GM12878 (cell line): ENCODE results near the gene PELI2. TPM values are rescaled to one million over a fixed set of nuclear protein-coding genes. Genes with fewer than 3 reads are reported as not detected.

ENCODE experiments used
- ETV6 ChIP-seq, 2 experiments: fragments of 450-650 bp in 1 of 2; IDR thresholded peaks in 1 of 2; conservative IDR thresholded peaks in 1 of 2; 2 replicates each; pipeline ENCODE4 v1.6.1; 2014; ENCODE audit warnings: antibody characterized with exemption in 1 of 2, borderline replicate concordance in 1 of 2, low read depth in 1 of 2, mild to moderate bottlenecking in 1 of 2, moderate library complexity in 1 of 2
- NFYB ChIP-seq: IDR thresholded peaks from 2 replicates; pipeline ENCODE4 v1.6.1; 2011; ENCODE audit warnings: low read depth, mild to moderate bottlenecking, low read length, improper control_type of control experiment, moderate library complexity; ENCODE audit not compliant: insufficient read depth
- SUPT20H ChIP-seq: IDR thresholded peaks from 2 replicates; pipeline ENCODE4 v1.6.1; 2011; ENCODE audit warnings: low read depth, mild to moderate bottlenecking, low read length, moderate library complexity, borderline replicate concordance; ENCODE audit not compliant: control insufficient read depth
- TCF12 ChIP-seq: IDR thresholded peaks from 2 replicates; pipeline ENCODE4 v1.6.1; 2011; ENCODE audit warnings: low read depth, mild to moderate bottlenecking, low read length
- polyA plus RNA-seq, 11 experiments: library from polyadenylated mRNA; depleted of rRNA in 4 of 11; unstranded in 6 of 11; stranded (reverse) in 5 of 11; fragments of >200 nt; fragmentation: Nextera tagmentation in 4 of 11; fragmentation: Illumina TruSeq in 1 of 11; extraction: Ambion mirVana in 4 of 11; extraction: Trizol in 1 of 11; gene quantifications; 1 replicate in 1 of 11; 2 replicates in 10 of 11; pipeline versions ENCODE4 v1.2.1 to v1.2.3, GENCODE V29; 2011 to 2016; ENCODE audit warnings: inconsistent platforms in 2 of 11, missing spikeins in 2 of 11, low read depth in 1 of 11
- total RNA-seq, 4 experiments: library from RNA; depleted of rRNA in 3 of 4; stranded (reverse); fragments of >200 nt in 3 of 4; fragmentation: Illumina TruSeq in 1 of 4; extraction: Trizol in 1 of 4; gene quantifications; 2 replicates each; pipeline versions ENCODE4 v1.2.1 to v1.2.3, GENCODE V29; 2013 to 2021
- TF ChIP-seq, protein P1 (sequence below): fragments of 450-650 bp; IDR thresholded peaks from 2 replicates; pipeline ENCODE4 v1.6.1; 2017; ENCODE audit warnings: mild to moderate bottlenecking, moderate library complexity
- TF ChIP-seq, protein P2 (sequence below): fragments of 450-650 bp; IDR thresholded peaks from 2 replicates; pipeline ENCODE4 v1.6.1; 2017; ENCODE audit warnings: mild to moderate bottlenecking, moderate library complexity

PELI2 gene
- total and polyA plus RNA-seq, 10 of the 15 experiments (the other 5 are each of a cell fraction or from before 2014, with no cell fraction given): under 0.01 to 0.10 (median 0.01) TPM; not detected in 3

DNA sequence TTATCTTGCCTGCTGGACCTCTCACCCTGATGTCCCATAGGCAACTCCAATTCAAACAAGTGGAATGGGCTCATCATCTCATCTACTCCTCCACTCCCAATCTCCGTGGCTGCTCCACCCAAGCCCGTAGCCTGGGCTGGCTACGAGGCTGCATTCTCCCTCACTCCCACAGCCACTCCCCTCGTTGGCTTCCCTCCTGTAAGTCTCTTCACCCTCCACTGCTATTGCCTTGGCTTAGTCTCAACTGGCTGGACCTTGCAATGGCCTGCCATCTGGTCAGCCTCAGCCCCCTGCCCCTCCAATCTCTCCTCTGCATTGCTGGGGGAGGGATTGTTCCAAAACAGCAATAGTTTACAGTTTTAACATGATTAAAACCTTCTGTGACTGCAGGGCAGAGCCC is 44.4 kb upstream of the PELI2 start (continued):
- TF ChIP-seq, protein P1, sequence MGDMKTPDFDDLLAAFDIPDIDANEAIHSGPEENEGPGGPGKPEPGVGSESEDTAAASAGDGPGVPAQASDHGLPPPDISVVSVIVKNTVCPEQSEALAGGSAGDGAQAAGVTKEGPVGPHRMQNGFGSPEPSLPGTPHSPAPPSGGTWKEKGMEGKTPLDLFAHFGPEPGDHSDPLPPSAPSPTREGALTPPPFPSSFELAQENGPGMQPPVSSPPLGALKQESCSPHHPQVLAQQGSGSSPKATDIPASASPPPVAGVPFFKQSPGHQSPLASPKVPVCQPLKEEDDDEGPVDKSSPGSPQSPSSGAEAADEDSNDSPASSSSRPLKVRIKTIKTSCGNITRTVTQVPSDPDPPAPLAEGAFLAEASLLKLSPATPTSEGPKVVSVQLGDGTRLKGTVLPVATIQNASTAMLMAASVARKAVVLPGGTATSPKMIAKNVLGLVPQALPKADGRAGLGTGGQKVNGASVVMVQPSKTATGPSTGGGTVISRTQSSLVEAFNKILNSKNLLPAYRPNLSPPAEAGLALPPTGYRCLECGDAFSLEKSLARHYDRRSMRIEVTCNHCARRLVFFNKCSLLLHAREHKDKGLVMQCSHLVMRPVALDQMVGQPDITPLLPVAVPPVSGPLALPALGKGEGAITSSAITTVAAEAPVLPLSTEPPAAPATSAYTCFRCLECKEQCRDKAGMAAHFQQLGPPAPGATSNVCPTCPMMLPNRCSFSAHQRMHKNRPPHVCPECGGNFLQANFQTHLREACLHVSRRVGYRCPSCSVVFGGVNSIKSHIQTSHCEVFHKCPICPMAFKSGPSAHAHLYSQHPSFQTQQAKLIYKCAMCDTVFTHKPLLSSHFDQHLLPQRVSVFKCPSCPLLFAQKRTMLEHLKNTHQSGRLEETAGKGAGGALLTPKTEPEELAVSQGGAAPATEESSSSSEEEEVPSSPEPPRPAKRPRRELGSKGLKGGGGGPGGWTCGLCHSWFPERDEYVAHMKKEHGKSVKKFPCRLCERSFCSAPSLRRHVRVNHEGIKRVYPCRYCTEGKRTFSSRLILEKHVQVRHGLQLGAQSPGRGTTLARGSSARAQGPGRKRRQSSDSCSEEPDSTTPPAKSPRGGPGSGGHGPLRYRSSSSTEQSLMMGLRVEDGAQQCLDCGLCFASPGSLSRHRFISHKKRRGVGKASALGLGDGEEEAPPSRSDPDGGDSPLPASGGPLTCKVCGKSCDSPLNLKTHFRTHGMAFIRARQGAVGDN: no peak
- TF ChIP-seq, protein P2, sequence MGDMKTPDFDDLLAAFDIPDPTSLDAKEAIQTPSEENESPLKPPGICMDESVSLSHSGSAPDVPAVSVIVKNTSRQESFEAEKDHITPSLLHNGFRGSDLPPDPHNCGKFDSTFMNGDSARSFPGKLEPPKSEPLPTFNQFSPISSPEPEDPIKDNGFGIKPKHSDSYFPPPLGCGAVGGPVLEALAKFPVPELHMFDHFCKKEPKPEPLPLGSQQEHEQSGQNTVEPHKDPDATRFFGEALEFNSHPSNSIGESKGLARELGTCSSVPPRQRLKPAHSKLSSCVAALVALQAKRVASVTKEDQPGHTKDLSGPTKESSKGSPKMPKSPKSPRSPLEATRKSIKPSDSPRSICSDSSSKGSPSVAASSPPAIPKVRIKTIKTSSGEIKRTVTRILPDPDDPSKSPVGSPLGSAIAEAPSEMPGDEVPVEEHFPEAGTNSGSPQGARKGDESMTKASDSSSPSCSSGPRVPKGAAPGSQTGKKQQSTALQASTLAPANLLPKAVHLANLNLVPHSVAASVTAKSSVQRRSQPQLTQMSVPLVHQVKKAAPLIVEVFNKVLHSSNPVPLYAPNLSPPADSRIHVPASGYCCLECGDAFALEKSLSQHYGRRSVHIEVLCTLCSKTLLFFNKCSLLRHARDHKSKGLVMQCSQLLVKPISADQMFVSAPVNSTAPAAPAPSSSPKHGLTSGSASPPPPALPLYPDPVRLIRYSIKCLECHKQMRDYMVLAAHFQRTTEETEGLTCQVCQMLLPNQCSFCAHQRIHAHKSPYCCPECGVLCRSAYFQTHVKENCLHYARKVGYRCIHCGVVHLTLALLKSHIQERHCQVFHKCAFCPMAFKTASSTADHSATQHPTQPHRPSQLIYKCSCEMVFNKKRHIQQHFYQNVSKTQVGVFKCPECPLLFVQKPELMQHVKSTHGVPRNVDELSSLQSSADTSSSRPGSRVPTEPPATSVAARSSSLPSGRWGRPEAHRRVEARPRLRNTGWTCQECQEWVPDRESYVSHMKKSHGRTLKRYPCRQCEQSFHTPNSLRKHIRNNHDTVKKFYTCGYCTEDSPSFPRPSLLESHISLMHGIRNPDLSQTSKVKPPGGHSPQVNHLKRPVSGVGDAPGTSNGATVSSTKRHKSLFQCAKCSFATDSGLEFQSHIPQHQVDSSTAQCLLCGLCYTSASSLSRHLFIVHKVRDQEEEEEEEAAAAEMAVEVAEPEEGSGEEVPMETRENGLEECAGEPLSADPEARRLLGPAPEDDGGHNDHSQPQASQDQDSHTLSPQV: no peak
- TF ChIP-seq TCF12: no peak
- no peak for TF ChIP-seq NFYB
- TF ChIP-seq SUPT20H: no peak
- no peak for TF ChIP-seq ETV6 (conservative IDR thresholded peaks at IDR 0.05 in 1 of 2, IDR thresholded peaks at IDR 0.05 in 1 of 2; ENCODE audit: borderline replicate concordance in 1 of 2, low read depth in 1 of 2)
